Endothelial cell of umbilical vein (primary cell): ENCODE measurements around the gene ARHGEF37. TPM values are rescaled to one million over a fixed set of nuclear protein-coding genes. Genes with fewer than 3 reads are reported as not detected.

Experiments
- BruUV-seq: library from RNA; stranded (reverse); fragments of 400-500 nt; replicated peaks from 2 replicates; lab custom pipeline; 2021; lab: Mats Ljungman, UMichigan
- CTCF ChIA-PET: fragments of 300-600, 350-600 bp; sonication (Branson Sonifier 250); formaldehyde crosslinking; loops from one replicate; lab custom pipeline; 2021; ENCODE audit warnings: antibody characterized with exemption, inconsistent platforms; lab: Charles Lee
- POLR2A ChIA-PET: fragments of 300-600, 350-600 bp; sonication (Branson Sonifier 250); formaldehyde crosslinking; loops from one replicate; lab custom pipeline; 2021; ENCODE audit warnings: antibody characterized with exemption, inconsistent platforms; lab: Charles Lee
- DNase-seq: peaks from one replicate; pipeline ENCODE4 v3.0.0-alpha.2; 2011; ENCODE audit warnings: low read depth, low spot score
- FAIRE-seq: peaks from 2 replicates; lab custom pipeline; 2011; peaks lifted over from hg19 to GRCh38; lab: Jason Lieb, UNC
- H2AFZ ChIP-seq: 2 replicates; pipeline ENCODE4 v1.6.0; 2012; ENCODE audit warnings: low read depth, low read length, control low read depth, inconsistent platforms
- H3K27ac ChIP-seq: 2 replicates; pipeline ENCODE4 v1.5.1; 2011; ENCODE audit warnings: low read depth, mild to moderate bottlenecking, control low read depth, low read length, moderate library complexity; ENCODE audit not compliant: insufficient read depth
- H3K27me3 ChIP-seq, 2 experiments: 2 replicates each; pipeline versions ENCODE4 v1.6.0 to v1.6.1; 2011; ENCODE audit warnings: low read length in 2 of 2, mixed read lengths in 1 of 2; ENCODE audit not compliant: control insufficient read depth in 2 of 2, insufficient read depth in 2 of 2
- H3K36me3 ChIP-seq, 2 experiments: 2 replicates in 1 of 2; 3 replicates in 1 of 2; pipeline ENCODE4 v1.5.1; 2011; ENCODE audit warnings: low read length in 2 of 2, mild to moderate bottlenecking in 1 of 2, moderate library complexity in 1 of 2; ENCODE audit not compliant: control insufficient read depth in 2 of 2, insufficient read depth in 2 of 2; ENCODE audit errors: extremely low read depth in 1 of 2
- H3K4me1 ChIP-seq: 3 replicates; pipeline ENCODE4 v1.5.1; 2011; ENCODE audit warnings: mild to moderate bottlenecking, low read length; ENCODE audit not compliant: control insufficient read depth, insufficient read depth; ENCODE audit errors: extremely low read depth
- H3K4me2 ChIP-seq: 2 replicates; pipeline ENCODE4 v1.6.1; 2011; ENCODE audit warnings: low read length, control low read depth, mixed read lengths; ENCODE audit not compliant: insufficient read depth
- H3K4me3 ChIP-seq, 3 experiments: fragments of 200-600 bp in 1 of 3; sonication (generic), shearing (Covaris generic) in 1 of 3; replicated peaks in 1 of 3; 2 replicates each; pipeline ENCODE4 v1.5.1; 2011 to 2016; ENCODE audit warnings: control low read depth in 3 of 3, low read length in 3 of 3, mild to moderate bottlenecking in 2 of 3, inconsistent platforms in 1 of 3, low read depth in 1 of 3, moderate library complexity in 1 of 3; ENCODE audit not compliant: insufficient read depth in 1 of 3
- H3K79me2 ChIP-seq: 2 replicates; pipeline ENCODE4 v1.6.0; 2012; ENCODE audit warnings: low read length, inconsistent platforms; ENCODE audit not compliant: control insufficient read depth, insufficient read depth
- H3K9ac ChIP-seq: replicated peaks from 2 replicates; pipeline ENCODE3; 2011; ENCODE audit warnings: low read length, control low read depth; ENCODE audit not compliant: insufficient read depth; ENCODE audit errors: extremely low read depth
- H3K9me1 ChIP-seq: replicated peaks from 3 replicates; pipeline ENCODE4 v1.6.0; 2011; ENCODE audit warnings: mild to moderate bottlenecking, low read length; ENCODE audit not compliant: control insufficient read depth, insufficient read depth; ENCODE audit errors: extremely low read depth
- H3K9me3 ChIP-seq: replicated peaks from 2 replicates; pipeline ENCODE4 v1.5.1; 2012; ENCODE audit warnings: low read length, inconsistent platforms; ENCODE audit not compliant: control insufficient read depth, insufficient read depth
- H4K20me1 ChIP-seq: replicated peaks from 2 replicates; pipeline ENCODE3; 2011; ENCODE audit warnings: mild to moderate bottlenecking, low read length; ENCODE audit not compliant: control insufficient read depth, insufficient read depth; ENCODE audit errors: extremely low read depth
- EZH2 ChIP-seq: IDR thresholded peaks from 2 replicates; pipeline ENCODE4 v1.6.1; 2012; ENCODE audit warnings: borderline replicate concordance, low read depth, mild to moderate bottlenecking, moderate library complexity, low read length, inconsistent platforms; ENCODE audit not compliant: severe bottlenecking
- FOS ChIP-seq: IDR thresholded peaks from 2 replicates; pipeline ENCODE4 v1.6.1; 2011; ENCODE audit warnings: mild to moderate bottlenecking, low read length, moderate library complexity, borderline replicate concordance; ENCODE audit not compliant: insufficient read depth
- GATA2 ChIP-seq: IDR thresholded peaks from 2 replicates; pipeline ENCODE4 v1.7.0; 2011; ENCODE audit warnings: low read depth, mild to moderate bottlenecking, moderate library complexity, mixed read lengths, low read length; ENCODE audit not compliant: insufficient read length, insufficient read depth
- JUN ChIP-seq: IDR thresholded peaks from 2 replicates; pipeline ENCODE4 v1.6.1; 2011; ENCODE audit warnings: borderline replicate concordance, low read depth; ENCODE audit not compliant: insufficient read length, insufficient read depth
- MYC ChIP-seq: IDR thresholded peaks from one replicate; pipeline ENCODE4 v1.6.1; 2011; ENCODE audit warnings: mild to moderate bottlenecking, low read depth, low read length
- POLR2A ChIP-seq: IDR thresholded peaks from 2 replicates; pipeline ENCODE4 v1.6.1; 2012; ENCODE audit warnings: low read depth, mild to moderate bottlenecking, control low read depth, low read length
- POLR2AphosphoS5 ChIP-seq: IDR thresholded peaks from 2 replicates; pipeline ENCODE4 v1.6.1; 2012; ENCODE audit warnings: low read depth, mild to moderate bottlenecking, control low read depth, low read length, moderate library complexity; ENCODE audit not compliant: insufficient read depth
- dilution Hi-C: fragments of 300-500 bp; cut with MboI; formaldehyde crosslinking; loops from one replicate; pipeline ENCODE4 v1.15.0; 2019; ENCODE audit warnings: low sequenced_read_pairs; ENCODE audit not compliant: extremely low pct_ligation_motif_present
- intact Hi-C: fragments of 100-400 bp; cut with micrococcal nuclease; formaldehyde crosslinking; loops from one replicate; pipeline ENCODE4 v1.10.0; 2022
- polyA plus RNA-seq, 4 experiments: library from polyadenylated mRNA; depleted of rRNA in 3 of 4; stranded (reverse) in 3 of 4; unstranded in 1 of 4; fragments of >200 nt; gene quantifications; 2 replicates each; pipeline versions ENCODE4 v1.2.1 to v1.2.3, GENCODE V29; 2011 to 2012; ENCODE audit warnings: missing spikeins in 1 of 4
- total RNA-seq: library from RNA; stranded (reverse); gene quantifications from 2 replicates; pipeline ENCODE4 v1.2.3, GENCODE V29; 2021
- TF ChIP-seq, protein P1 (sequence below): IDR thresholded peaks from 2 replicates; pipeline ENCODE4 v1.6.1; 2011; ENCODE audit not compliant: insufficient read depth, insufficient read length
- TF ChIP-seq, protein P2 (sequence below), 2 donors: IDR thresholded peaks; 1 replicate in 1 of 2; 2 replicates in 1 of 2; pipeline ENCODE4 v1.5.1; 2011; ENCODE audit warnings: low read length in 2 of 2, mild to moderate bottlenecking in 2 of 2, moderate library complexity in 2 of 2, control low read depth in 1 of 2, inconsistent platforms in 1 of 2, low read depth in 1 of 2; ENCODE audit not compliant: insufficient read depth in 1 of 2; ENCODE audit errors: extremely low read depth in 1 of 2

Gene ARHGEF37
- total and polyA plus RNA-seq, 2 donors (not counting 3 experiments of a cell fraction or from before 2014, with no cell fraction given): 4.9 to 7.0 TPM

DNA sequence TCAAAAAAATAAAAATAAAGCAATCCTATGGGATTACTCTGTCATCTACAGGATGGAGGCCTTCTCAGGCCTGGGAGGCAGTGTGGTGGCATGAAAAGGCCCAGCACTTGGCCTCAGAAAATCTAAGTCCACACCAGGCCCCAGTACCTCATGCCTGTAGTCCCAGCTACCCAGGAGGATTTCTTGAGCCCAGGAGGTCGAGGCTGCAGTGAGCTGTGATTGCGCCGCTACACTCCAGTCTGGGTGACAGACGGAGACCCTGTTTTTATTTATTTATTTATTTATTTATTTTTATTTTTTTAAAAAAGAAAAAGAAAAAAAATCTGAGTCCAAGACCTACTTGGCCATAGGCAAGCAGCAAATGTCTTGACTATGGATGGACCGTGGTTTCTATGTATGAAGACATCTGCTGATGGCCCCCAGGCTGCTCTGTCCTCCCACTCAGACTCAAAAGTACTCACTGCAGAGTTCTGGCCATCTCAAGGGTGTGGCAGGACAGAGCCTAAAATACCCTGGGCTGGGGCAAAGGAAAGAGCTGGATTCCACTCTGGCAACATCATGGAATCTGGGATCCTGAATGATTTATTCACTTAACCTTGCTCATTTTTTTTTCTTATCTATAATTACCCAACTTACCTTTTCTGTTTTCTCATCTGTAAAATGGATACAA, 55.0 kb downstream of the ARHGEF37 start:
- H3K4me1 ChIP-seq: peaks cover 13% of the 10 kb centered on the region
- H3K4me3 ChIP-seq: no peak overlapping the region
- dilution Hi-C loops (loop anchor here (10.0 kb wide), 1 partner anchor 188 kb away; no protein-coding TSS in a partner anchor), intact Hi-C loops (loop anchor here (1.0 to 5.0 kb wide), 5 partner anchors 31 to 581 kb away; no protein-coding TSS in a partner anchor)
- no peak for DNase-seq
- TF ChIP-seq FOS (no peak), EZH2 (no peak), POLR2A (no peak), POLR2AphosphoS5 (no peak), JUN (no peak), GATA2 (no peak), MYC (no peak)
- TF ChIP-seq, protein P1, sequence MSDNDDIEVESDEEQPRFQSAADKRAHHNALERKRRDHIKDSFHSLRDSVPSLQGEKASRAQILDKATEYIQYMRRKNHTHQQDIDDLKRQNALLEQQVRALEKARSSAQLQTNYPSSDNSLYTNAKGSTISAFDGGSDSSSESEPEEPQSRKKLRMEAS: no peak
- TF ChIP-seq, protein P2, sequence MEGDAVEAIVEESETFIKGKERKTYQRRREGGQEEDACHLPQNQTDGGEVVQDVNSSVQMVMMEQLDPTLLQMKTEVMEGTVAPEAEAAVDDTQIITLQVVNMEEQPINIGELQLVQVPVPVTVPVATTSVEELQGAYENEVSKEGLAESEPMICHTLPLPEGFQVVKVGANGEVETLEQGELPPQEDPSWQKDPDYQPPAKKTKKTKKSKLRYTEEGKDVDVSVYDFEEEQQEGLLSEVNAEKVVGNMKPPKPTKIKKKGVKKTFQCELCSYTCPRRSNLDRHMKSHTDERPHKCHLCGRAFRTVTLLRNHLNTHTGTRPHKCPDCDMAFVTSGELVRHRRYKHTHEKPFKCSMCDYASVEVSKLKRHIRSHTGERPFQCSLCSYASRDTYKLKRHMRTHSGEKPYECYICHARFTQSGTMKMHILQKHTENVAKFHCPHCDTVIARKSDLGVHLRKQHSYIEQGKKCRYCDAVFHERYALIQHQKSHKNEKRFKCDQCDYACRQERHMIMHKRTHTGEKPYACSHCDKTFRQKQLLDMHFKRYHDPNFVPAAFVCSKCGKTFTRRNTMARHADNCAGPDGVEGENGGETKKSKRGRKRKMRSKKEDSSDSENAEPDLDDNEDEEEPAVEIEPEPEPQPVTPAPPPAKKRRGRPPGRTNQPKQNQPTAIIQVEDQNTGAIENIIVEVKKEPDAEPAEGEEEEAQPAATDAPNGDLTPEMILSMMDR (IDR thresholded peaks at IDR 0.05; ENCODE audit: extremely low read depth in 1 of 2, insufficient read depth in 1 of 2, low read depth in 1 of 2, low read length in 2 of 2): no peak
- H3K27me3 ChIP-seq: no peaks in the 10 kb centered on the region
- no peaks in the 10 kb centered on the region for H3K9me1 ChIP-seq
- H2AFZ ChIP-seq: no peak overlapping the region
- H3K9me3 ChIP-seq: no peaks in the 10 kb centered on the region
- no peak overlapping the region for H3K4me2 ChIP-seq
- H3K36me3 ChIP-seq: no peaks in the 10 kb centered on the region
- no peaks in the 10 kb centered on the region for H3K79me2 ChIP-seq
- no TSS peak for BruUV-seq
- no peak overlapping the region for H3K9ac ChIP-seq
- FAIRE-seq: no peak
- H4K20me1 ChIP-seq: no peaks in the 10 kb centered on the region
- POLR2A ChIA-PET: no interaction called here
- CTCF ChIA-PET: interaction anchor here (0.8 to 7.2 kb wide), 24 partner anchors 13 to 582 kb away, joined by 3 to 278 read pairs (median 4); partner anchors contain the start of genes PPARGC1B and SLC26A2
- no peak overlapping the region for H3K27ac ChIP-seq
